ENCODE measurements around the gene PNMA8A. TPM values are rescaled to one million over a fixed set of nuclear protein-coding genes. Genes with fewer than 3 reads are reported as not detected.
"Not testable (repeated sequence)": the region's sequence is repeated elsewhere in the genome, so short reads cannot be mapped to it uniquely, and the experiment has no call there.

PNMA8A gene
- total RNA-seq, 4 donors from 2014 or later, result 0.30 to 4.0 (median 2.7) TPM

GRCh38 chr19:46447006-46447405 lies 24.4 kb downstream of the PNMA8A start:
- DNase-seq (ENCODE audit: low spot score in 2 of 2), result no peak
- TF ChIP-seq POLR2A (IDR thresholded peaks at IDR 0.05) (no peak), CTCF (IDR thresholded peaks at IDR 0.05) (no peak)
- intact Hi-C loops (cut with DNase I; ENCODE audit: low total_unique reads), result no loop called here
- no peak overlapping the region for H3K4me3 ChIP-seq (ENCODE audit: low read depth, poor library complexity, severe bottlenecking)
- 52 to 53% methylated on average over 3 of the region's 3 CpGs for WGBS, 2 donors

GRCh38 chr19:46446021-46446420 lies 25.3 kb downstream of the PNMA8A start:
- no peak for TF ChIP-seq CTCF (IDR thresholded peaks at IDR 0.05)
- no peak for TF ChIP-seq POLR2A (IDR thresholded peaks at IDR 0.05)
- DNase-seq (ENCODE audit: low spot score in 2 of 2), result no peak
- 80 to 83% methylated on average over 14 to 15 of the region's 15 CpGs for WGBS, 2 donors
- H3K4me3 ChIP-seq (ENCODE audit: low read depth, poor library complexity, severe bottlenecking), result no peak overlapping the region
- intact Hi-C loops (cut with DNase I; ENCODE audit: low total_unique reads), result no loop called here

GRCh38 chr19:46442808-46443450 lies 28.4 kb downstream of the PNMA8A start:
- intact Hi-C loops (cut with DNase I; ENCODE audit: low total_unique reads), result no loop called here
- no peak overlapping the region for H3K4me3 ChIP-seq (ENCODE audit: low read depth, poor library complexity, severe bottlenecking)
- no peak for DNase-seq (ENCODE audit: low spot score in 2 of 2)
- WGBS, 2 donors, result 53 to 56% methylated on average over 8 of the region's 8 CpGs
- TF ChIP-seq POLR2A (IDR thresholded peaks at IDR 0.05), result no peak
- TF ChIP-seq CTCF (IDR thresholded peaks at IDR 0.05), result no peak

- 46 to 54% methylated on average over 1 of the region's 1 CpG for WGBS, 2 donors
- no peak for DNase-seq (ENCODE audit: low spot score in 2 of 2)
- intact Hi-C loops (cut with DNase I; ENCODE audit: low total_unique reads), result no loop called here
- no peak for TF ChIP-seq CTCF (IDR thresholded peaks at IDR 0.05)
- no peak for TF ChIP-seq POLR2A (IDR thresholded peaks at IDR 0.05)
- no peak overlapping the region for H3K4me3 ChIP-seq (ENCODE audit: low read depth, poor library complexity, severe bottlenecking)
These were observed 29.5 kb downstream of the PNMA8A start for GRCh38 chr19:46441866-46442265.

- intact Hi-C loops (cut with DNase I; ENCODE audit: low total_unique reads); DNase-seq (ENCODE audit: low spot score in 2 of 2); H3K4me3 ChIP-seq (ENCODE audit: low read depth, poor library complexity, severe bottlenecking): not testable (repeated sequence)
- 95 to 100% methylated on average over 4 of the region's 4 CpGs for WGBS, 2 donors
These were observed 35.7 kb downstream of the PNMA8A start for GRCh38 chr19:46435689-46436088.

GRCh38 chr19:46435009-46435408 lies 36.4 kb downstream of the PNMA8A start:
- intact Hi-C loops (cut with DNase I; ENCODE audit: low total_unique reads), result no loop called here

GRCh38 chr19:46433470-46433869 lies 37.9 kb downstream of the PNMA8A start:
- H3K4me3 ChIP-seq (ENCODE audit: low read depth, poor library complexity, severe bottlenecking); intact Hi-C loops (cut with DNase I; ENCODE audit: low total_unique reads); DNase-seq (ENCODE audit: low spot score in 2 of 2): not testable (repeated sequence)
- WGBS, 2 donors, result 70 to 71% methylated on average over 7 of the region's 7 CpGs

More at GRCh38 chr19:46435009-46435408, 36.4 kb downstream of the PNMA8A start:
- H3K4me3 ChIP-seq (ENCODE audit: low read depth, poor library complexity, severe bottlenecking), result no peak overlapping the region
- no peak for DNase-seq (ENCODE audit: low spot score in 2 of 2)
- TF ChIP-seq POLR2A (IDR thresholded peaks at IDR 0.05) (no peak), CTCF (IDR thresholded peaks at IDR 0.05) (no peak)
- WGBS, 2 donors, result 44 to 53% methylated on average over 6 of the region's 6 CpGs

Data from lower leg skin (tissue), 4 donors.